Measurements from ENCODE around the gene GRIN3A.
A peak's percentile ranks its signal among the peaks of the same experiment; 100 is the strongest.
"Not testable (repeated sequence)": the region's sequence is repeated elsewhere in the genome, so short reads cannot be mapped to it uniquely, and the experiment has no call there.

GRIN3A gene

DNA sequence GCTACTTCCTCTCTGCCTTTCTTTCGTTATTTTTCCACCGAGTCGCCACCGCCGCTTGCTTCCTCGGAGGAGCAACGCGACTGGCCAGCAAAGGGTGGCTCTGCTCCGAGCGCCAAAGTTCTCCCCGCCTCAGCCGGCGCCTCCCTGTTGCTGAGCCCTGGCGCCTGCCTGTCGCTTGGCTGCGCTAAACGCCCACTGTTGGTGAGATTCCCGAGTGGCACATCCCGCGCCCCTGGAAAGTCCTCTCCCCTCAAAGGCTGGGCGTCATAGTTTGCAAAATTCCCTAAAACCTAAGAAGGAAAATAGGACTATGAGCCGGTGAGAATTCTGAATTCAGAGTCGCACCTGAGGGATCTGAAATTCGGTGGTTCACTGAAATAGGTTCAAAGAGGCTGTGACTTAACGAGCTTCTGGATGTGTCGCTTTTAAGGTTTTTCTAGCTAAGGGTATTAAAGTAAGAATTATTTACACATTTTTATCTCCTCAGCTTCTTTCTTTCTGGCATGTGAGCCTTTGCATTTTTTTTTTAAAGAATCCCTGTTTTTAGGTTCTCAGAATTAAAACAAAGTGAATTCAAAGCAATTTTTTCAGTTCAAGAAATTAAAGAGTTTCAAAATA, at the start of gene GRIN3A:
Gene GRIN3A (minus strand): TSS at position 82 of the 618 bp plus-strand sequence. CDS start 668 bp downstream, outside the sequence.
- Mint-ChIP-seq H3K9me3 (peaks cover 4% of the 10 kb centered on the region), H3K4me3 (peak within 1 kb of the TSS; percentile 54), H3K27ac (no peak within 1 kb of the TSS), H3K36me3 (peaks cover 4% of the 10 kb centered on the region), H3K27me3 (peaks cover 49% of the 10 kb centered on the region), H3K4me1 (peaks cover 5% of the 10 kb centered on the region)
- ATAC-seq, result no peak

DNA sequence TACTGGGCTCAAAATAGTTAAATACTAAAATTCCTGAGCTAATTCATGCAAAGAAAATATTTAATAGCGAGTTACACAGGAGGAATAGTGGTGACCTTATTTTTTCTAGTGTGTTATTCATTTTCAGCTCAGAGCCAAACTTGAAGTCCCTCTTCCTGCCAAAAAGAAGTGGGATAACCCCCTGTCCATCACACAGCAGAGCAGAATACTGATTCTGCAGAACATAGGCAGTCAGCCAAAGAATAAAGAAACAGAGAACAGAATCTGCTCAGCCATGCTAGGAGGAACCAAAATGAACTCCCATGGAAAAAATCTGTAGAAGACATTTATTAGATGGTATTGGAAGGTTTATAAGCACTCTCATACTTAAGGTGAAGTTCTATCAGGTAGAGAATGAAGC, 49.4 kb upstream of the GRIN3A start:
- Mint-ChIP-seq H3K4me1 (no peaks in the 10 kb centered on the region), H3K27me3 (no peaks in the 10 kb centered on the region), H3K36me3 (no peaks in the 10 kb centered on the region), H3K27ac (no peak overlapping the region), H3K4me3 (no peak overlapping the region), H3K9me3 (no peaks in the 10 kb centered on the region)
- no peak for ATAC-seq

DNA sequence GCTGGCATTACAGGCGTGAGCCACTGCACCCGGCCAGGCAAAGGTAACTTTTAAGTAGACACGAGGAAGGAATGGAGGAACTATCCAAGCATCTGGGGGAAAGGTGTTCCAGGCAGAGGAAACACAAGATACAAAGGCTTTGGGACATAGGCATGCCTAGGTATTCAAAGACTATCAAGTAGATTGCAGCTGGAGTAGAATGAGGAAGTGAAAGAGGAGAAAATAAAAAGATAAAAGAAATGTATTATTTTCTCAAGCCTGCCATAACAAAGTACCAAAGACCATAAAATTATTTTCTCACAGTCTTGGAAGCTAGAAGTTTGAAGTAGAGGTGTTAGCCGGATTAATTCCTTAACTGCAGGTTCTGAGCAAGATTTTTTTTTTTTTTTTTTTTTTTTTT, 39.9 kb upstream of the GRIN3A start:
- H3K9me3 Mint-ChIP-seq, result peaks cover 2% of the 10 kb centered on the region
- H3K4me1 Mint-ChIP-seq, result no peaks in the 10 kb centered on the region
- ATAC-seq, result no peak
- H3K27ac Mint-ChIP-seq, result no peak overlapping the region
- H3K4me3 Mint-ChIP-seq, result no peak overlapping the region
- no peaks in the 10 kb centered on the region for H3K27me3 Mint-ChIP-seq
- no peaks in the 10 kb centered on the region for H3K36me3 Mint-ChIP-seq

DNA sequence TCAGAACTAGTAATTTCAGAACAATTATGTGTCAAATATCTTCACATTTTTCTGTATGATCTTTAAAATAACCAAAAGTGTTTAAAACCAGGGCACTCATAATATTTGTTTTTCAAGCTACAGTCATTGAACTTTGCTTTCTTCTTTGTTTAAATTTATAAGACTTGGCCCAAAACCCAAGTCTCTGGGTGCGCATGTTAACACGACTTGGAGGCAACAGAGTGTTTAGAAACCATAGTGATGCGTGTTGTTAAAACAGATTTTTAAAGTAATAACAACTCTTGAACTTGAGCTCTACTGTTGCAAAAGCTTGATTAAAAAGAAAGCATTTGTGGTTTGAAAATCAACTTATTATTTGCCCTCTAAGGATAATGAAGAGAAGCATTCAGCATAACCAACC, 26.0 kb upstream of the GRIN3A start:
- Mint-ChIP-seq H3K36me3 (no peaks in the 10 kb centered on the region), H3K27me3 (no peaks in the 10 kb centered on the region)

DNA sequence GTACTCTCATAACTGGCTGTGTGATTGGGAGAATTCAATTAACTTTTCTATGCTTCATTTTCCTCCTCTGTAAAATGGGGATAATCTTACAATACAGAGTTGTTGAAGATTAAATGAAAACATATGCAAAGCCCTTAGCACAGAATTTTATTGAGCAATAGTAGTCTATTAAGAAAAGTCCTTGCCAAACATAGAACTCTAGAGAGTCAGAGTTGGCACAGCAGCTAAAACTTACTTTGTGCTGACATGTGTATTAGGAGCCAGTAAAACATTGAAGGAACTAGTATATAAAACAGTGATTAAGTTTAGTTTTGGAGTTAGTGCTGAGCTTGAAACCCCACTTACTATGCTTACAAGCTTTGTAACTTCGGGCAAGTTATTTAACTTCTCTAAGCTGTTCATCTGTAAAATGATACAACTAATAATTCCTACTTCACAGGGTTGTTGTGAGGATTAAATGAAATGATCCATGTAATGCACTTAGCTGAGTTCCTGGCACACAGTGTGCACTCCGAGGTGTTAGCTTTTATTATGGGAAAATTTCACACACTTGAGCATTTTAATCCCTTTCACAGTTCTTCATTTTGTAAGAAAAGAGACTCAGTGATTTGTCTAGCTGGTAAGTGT, 20.0 kb upstream of the GRIN3A start:
- no peak for ATAC-seq

More for the DNA sequence above, 26.0 kb upstream of the GRIN3A start:
- no peaks in the 10 kb centered on the region for H3K4me1 Mint-ChIP-seq
- no peak overlapping the region for H3K27ac Mint-ChIP-seq
- no peak overlapping the region for H3K4me3 Mint-ChIP-seq
- no peaks in the 10 kb centered on the region for H3K9me3 Mint-ChIP-seq
- ATAC-seq, result no peak

DNA sequence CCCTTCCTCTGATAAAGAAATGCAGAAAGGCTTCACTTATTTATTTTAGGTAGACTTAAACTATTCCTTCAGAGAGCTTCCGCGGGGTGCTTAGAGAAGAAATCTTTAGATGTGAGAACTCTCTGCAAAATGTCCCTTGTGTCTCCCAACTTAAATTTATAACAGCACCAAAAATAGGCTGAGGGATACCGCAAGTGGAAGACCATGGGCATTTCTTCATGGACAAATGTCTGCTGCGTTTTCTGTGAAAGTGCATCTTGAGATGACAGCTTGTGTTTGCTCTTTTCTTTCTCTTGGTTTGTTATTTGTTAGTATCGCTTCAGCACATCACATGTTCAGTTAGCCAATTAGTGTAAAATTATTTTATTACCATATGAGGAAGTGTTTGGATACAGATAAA, 15.3 kb upstream of the GRIN3A start:
- no peaks in the 10 kb centered on the region for H3K27me3 Mint-ChIP-seq
- no peak for ATAC-seq
- no peaks in the 10 kb centered on the region for H3K36me3 Mint-ChIP-seq
- H3K4me1 Mint-ChIP-seq, result no peaks in the 10 kb centered on the region
- H3K4me3 Mint-ChIP-seq, result no peak overlapping the region
- H3K9me3 Mint-ChIP-seq, result peaks cover 4% of the 10 kb centered on the region
- H3K27ac Mint-ChIP-seq, result no peak overlapping the region

More for the DNA sequence above, 20.0 kb upstream of the GRIN3A start:
- Mint-ChIP-seq H3K4me3 (no peak overlapping the region), H3K9me3 (peaks cover 4% of the 10 kb centered on the region), H3K27me3 (no peaks in the 10 kb centered on the region), H3K27ac (no peak overlapping the region), H3K4me1 (no peaks in the 10 kb centered on the region), H3K36me3 (no peaks in the 10 kb centered on the region)

DNA sequence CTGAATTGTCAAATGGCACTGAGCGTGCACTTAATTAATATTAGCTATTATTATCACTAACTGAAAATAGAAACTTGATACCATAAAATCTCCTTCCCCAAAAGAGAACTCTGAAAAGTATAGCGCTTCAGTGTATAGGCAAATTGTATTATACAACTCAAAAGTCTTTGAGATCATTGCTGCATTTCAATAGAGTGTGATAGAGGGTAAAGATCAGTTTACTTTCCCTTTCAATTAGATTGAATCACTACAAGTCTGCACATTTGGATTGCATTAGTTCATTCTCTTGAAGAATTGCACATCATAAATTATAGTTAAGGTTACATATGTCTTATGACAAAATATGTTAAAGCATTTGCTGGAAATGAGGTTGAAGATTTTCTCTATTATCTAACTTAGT, 13.4 kb upstream of the GRIN3A start:
- no peak for ATAC-seq
- Mint-ChIP-seq H3K27ac (no peak overlapping the region), H3K4me3 (no peak overlapping the region), H3K4me1 (no peaks in the 10 kb centered on the region), H3K27me3 (no peaks in the 10 kb centered on the region), H3K36me3 (no peaks in the 10 kb centered on the region), H3K9me3 (peaks cover 4% of the 10 kb centered on the region)

DNA sequence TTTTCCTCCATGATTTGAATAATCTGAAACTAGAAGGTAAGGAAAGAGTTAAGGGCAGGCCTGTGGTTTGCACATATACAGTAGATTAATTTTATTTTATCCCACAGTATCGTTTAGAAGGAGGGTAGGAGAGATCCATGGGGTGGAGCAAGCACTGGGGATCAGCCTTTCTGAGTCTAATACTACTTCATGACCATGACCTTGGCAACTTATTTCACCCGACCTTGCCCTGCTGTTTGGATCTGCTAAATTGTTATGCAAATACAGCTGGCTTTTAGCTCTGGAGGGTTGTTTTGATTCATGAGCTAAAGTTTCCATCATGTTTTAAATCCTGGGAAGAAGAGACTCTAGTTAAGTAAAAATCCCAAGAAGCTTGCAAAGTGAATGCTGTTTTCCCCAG, 864 bp upstream of the GRIN3A start:
- H3K36me3 Mint-ChIP-seq, result peaks cover 4% of the 10 kb centered on the region
- H3K4me3 Mint-ChIP-seq, result no peak overlapping the region
- H3K27ac Mint-ChIP-seq, result no peak overlapping the region
- H3K27me3 Mint-ChIP-seq, result peaks cover 49% of the 10 kb centered on the region
- peaks cover 4% of the 10 kb centered on the region for H3K9me3 Mint-ChIP-seq
- H3K4me1 Mint-ChIP-seq, result peaks cover 5% of the 10 kb centered on the region
- no peak for ATAC-seq

DNA sequence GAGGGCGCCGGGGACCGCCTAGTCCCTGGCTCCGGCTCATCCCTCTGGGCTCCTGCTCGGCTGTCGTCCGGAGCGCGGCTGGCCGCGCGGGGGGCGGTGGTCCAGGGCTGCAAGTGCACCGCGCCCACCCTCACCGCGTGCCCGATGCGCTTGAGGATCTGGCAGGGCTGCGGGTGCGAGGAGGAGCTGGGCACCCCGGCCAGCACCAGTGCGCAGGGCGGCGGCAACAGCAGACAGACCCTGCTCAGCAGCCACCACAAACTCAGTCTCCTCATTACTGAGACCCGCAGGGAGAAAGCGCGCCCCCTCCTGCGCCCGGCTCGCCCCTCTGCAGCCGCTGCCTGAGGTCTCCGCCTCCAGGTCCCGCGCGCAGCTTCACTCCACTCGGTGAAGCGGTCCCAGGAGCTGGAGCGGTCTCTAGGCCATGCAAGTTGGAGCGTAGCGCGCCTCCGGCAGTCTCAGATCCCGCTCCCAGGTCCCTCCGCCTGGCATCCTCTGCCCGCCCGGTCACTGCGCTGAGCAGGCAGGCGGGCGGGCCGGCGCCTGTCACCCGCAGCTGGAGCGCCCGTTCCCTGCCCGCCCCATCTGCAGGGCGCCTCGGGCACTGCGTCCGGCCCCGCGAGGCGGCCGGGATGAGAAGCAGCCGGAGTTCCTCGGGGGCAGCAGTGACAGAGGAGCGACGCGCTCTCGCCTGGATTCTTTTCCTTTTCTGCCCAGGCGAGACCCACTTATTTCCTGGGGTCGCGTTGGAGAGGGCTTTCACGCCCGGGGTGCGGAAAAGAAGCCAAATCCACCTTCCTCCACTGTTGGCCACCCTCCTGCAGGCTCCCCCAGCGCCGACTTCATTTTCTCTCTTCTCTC, 512 bp downstream of the GRIN3A start:
- Mint-ChIP-seq H3K27ac (no peak overlapping the region), H3K4me3 (peak overlapping the region; percentile 54), H3K9me3 (peaks cover 4% of the 10 kb centered on the region), H3K4me1 (peaks cover 5% of the 10 kb centered on the region), H3K27me3 (peaks cover 49% of the 10 kb centered on the region), H3K36me3 (peaks cover 4% of the 10 kb centered on the region)
- ATAC-seq, result no peak

DNA sequence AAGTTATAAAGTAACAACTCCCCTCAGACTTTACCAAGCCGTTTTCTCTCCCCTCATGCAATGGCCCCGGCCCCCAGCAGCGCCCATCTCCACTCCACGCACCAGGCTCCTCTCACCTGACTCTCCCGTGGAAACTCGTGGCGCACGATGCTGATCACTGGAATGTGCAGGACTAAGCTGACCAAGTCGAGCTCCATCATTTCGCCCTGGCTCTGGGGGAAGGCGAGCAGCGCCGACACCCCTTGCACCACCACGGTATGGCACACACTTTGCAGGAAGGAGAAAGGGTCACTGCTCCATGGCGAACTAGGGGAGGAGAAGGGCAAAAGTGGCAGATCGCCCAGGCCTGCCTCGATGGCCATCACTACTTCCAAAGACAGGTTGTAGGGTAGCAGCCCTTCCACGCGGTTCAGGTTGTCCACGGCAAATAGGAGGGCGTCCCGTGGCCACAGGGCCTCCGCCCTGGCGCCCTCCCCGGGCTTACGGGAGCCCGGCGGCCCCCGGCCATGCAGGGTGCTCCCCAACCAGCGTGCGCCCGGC, 1.2 kb downstream of the GRIN3A start:
- peaks cover 4% of the 10 kb centered on the region for H3K36me3 Mint-ChIP-seq
- ATAC-seq, result no peak
- no peak overlapping the region for H3K4me3 Mint-ChIP-seq
- H3K9me3 Mint-ChIP-seq, result peaks cover 4% of the 10 kb centered on the region
- peaks cover 49% of the 10 kb centered on the region for H3K27me3 Mint-ChIP-seq
- no peak overlapping the region for H3K27ac Mint-ChIP-seq
- H3K4me1 Mint-ChIP-seq, result peaks cover 5% of the 10 kb centered on the region

DNA sequence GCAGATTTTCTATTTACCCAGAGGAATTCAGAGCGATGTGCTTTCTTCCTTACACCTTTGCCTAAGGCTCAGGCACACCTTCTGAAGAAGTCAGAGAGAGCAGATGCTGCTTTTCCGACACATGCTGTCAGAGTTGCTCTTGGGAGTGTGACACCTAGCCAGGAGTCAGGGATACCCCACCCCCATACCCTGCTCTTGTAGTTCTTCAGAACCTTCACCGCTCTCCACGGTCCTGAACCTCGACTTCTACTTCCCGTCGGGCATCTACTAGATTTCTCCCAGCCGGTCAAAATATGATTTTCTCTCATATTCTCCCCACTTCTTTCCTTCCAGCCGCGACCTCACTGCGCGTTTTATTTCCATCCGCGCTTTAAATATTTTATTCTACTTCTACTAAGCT, 1.7 kb downstream of the GRIN3A start:
- H3K27ac Mint-ChIP-seq, result no peak overlapping the region
- no peak overlapping the region for H3K4me3 Mint-ChIP-seq
- ATAC-seq, result no peak
- peaks cover 4% of the 10 kb centered on the region for H3K36me3 Mint-ChIP-seq
- peaks cover 4% of the 10 kb centered on the region for H3K9me3 Mint-ChIP-seq
- peaks cover 5% of the 10 kb centered on the region for H3K4me1 Mint-ChIP-seq
- peaks cover 49% of the 10 kb centered on the region for H3K27me3 Mint-ChIP-seq

DNA sequence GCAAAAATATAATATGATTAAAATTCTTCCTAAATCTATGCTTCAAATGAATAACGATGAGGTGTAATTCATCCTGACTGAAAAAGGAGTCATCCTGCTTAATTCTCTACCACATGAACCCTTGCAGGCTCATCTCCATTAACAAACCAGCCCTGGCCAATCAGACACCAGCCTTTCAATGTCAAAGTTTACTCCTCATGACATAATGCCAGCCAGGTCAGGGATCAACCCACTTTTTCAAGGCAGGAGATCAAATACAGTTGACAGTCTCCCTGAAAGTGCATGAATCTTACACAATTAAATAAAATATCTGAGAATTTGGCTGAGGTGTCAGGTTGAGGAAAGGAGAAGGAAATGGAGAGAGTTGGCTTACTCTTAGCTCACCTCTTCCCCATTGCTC, 7.0 kb downstream of the GRIN3A start:
- Mint-ChIP-seq H3K27ac (no peak overlapping the region), H3K27me3 (peaks cover 2% of the 10 kb centered on the region), H3K4me1 (no peaks in the 10 kb centered on the region), H3K4me3 (no peak overlapping the region), H3K36me3 (no peaks in the 10 kb centered on the region), H3K9me3 (no peaks in the 10 kb centered on the region)
- no peak for ATAC-seq

DNA sequence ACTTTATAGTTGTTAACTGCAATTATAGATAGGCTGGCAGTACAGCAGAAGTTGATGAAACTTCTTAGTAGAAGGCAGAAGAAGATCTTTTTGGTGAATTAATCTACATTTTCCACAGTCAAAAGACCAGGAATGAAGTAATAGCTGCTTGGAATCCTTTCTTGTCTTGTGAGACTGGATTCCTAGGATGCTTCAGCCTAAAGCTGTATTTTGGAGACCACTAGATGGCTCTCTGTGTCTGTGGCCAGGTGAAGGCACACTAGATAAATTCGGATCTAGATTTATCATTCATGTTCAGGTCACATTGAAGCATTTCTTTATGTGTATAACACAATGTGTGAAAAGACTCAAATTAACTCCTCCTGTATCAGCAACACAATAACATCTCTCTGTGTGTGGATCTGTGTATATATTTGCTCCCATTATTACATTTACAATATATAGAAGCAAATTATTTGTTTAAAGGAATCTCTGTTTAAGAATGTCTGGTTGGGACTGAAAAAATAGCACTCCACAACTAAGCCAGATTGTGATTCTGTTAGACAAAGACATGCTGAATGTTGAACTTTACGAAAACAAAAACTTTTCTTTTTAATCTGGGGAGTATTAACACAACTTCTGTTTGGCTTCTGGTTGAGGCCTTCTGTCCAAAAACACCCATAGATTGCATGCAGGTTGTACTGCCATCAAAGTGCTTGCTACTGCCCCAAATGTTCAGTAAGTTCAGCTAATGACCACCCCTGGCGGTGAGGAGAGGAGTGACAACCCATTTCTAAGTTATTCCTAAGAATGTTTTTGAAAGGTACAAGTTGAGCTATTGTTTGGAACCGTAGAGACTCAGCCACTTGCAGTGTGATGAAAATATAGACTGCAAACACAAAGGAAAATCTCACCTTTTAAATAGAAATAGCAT, 10.6 kb downstream of the GRIN3A start:
- H3K4me1 Mint-ChIP-seq, result no peaks in the 10 kb centered on the region
- H3K4me3 Mint-ChIP-seq, result no peak overlapping the region
- peaks cover 2% of the 10 kb centered on the region for H3K9me3 Mint-ChIP-seq
- H3K27ac Mint-ChIP-seq, result no peak overlapping the region
- H3K36me3 Mint-ChIP-seq, result no peaks in the 10 kb centered on the region
- no peaks in the 10 kb centered on the region for H3K27me3 Mint-ChIP-seq
- no peak for ATAC-seq

DNA sequence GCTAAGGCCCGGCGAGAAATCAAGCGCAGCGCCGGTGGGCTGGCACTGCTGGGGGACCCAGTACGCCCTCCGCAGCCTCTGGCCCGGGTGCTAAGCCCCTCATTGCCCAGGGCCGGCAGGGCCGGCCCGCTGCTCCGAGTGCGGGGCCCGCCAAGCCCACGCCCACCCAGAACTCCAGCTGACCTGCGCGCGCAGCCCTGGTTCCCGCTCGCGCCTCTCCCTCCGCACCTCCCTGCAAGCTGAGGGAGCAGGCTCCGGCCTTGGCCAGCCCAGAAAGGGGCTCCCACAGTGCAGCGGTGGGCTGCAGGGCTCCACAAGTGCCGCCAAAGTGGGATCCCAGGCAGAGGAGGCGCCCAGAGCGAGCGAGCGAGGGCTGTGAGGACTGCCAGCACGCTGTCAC, 14.2 kb downstream of the GRIN3A start:
- not testable (repeated sequence) for H3K4me1 Mint-ChIP-seq, H3K36me3 Mint-ChIP-seq, H3K27me3 Mint-ChIP-seq, H3K27ac Mint-ChIP-seq, H3K4me3 Mint-ChIP-seq, ATAC-seq, H3K9me3 Mint-ChIP-seq

DNA sequence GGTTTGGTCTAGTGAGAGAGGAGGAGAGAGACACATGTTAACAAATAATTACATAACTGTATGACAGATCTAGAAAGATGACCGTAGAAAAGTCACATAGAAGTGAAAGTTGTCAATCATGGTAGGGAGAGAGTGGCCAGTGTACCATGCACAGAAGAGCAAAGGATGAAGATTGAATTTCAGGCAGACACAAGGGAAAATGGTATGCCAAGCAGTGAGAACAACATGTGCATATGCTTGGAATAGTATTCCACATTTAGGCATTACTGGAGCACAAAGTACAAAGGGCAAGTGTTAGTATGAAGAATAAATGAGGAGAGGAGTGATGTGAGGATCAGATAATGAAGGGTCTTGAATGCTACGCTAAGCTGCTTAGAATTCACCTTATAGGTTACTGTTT, 20.3 kb downstream of the GRIN3A start:
- no peak for ATAC-seq
- Mint-ChIP-seq H3K9me3 (peaks cover 2% of the 10 kb centered on the region), H3K4me3 (no peak overlapping the region), H3K27me3 (peaks cover 9% of the 10 kb centered on the region), H3K4me1 (no peaks in the 10 kb centered on the region), H3K36me3 (no peaks in the 10 kb centered on the region), H3K27ac (no peak overlapping the region)
